Gastrocnemius medialis (tissue), 4 donors: Measurements from ENCODE around the gene IL1A. TPM values are rescaled to one million over a fixed set of nuclear protein-coding genes. Genes with fewer than 3 reads are reported as not detected.

Source experiments
- ATAC-seq, 2 donors: fragments of 150-250 bp; one replicate each; pipeline ENCODE4 v1.9.1; 2016
- DNase-seq, 2 donors: peaks; one replicate each; pipeline ENCODE4 v3.0.0-alpha.2; 2019
- H3K27ac ChIP-seq, 4 donors: fragments of 200-600 bp; sonication (generic); 1 replicate in 1 of 4; 2 replicates in 3 of 4; pipeline ENCODE4 v1.5.1; 2016 to 2018; ENCODE audit warnings: mild to moderate bottlenecking in 2 of 4, moderate library complexity in 1 of 4
- H3K27me3 ChIP-seq, 3 donors: fragments of 200-600 bp; sonication (generic) in 2 of 3; 1 replicate in 1 of 3; 2 replicates in 2 of 3; pipeline versions ENCODE4 v1.5.1 to v1.6.0; 2016 to 2019; ENCODE audit warnings: mild to moderate bottlenecking in 1 of 3, moderate library complexity in 1 of 3
- H3K36me3 ChIP-seq, 2 donors: fragments of 200-600 bp; sonication (generic) in 1 of 2; one replicate each; pipeline ENCODE4 v1.5.1; 2017 to 2018
- H3K4me1 ChIP-seq, 2 donors: fragments of 200-600 bp; sonication (generic) in 1 of 2; one replicate each; pipeline ENCODE4 v1.5.1; 2016 to 2017; ENCODE audit warnings: mild to moderate bottlenecking in 2 of 2
- H3K4me3 ChIP-seq, 4 donors: fragments of 200-600 bp; sonication (generic) in 3 of 4; 1 replicate in 1 of 4; 2 replicates in 3 of 4; pipeline ENCODE4 v1.5.1; 2016 to 2019; ENCODE audit warnings: mild to moderate bottlenecking in 2 of 4
- H3K9me3 ChIP-seq, 3 donors: fragments of 200-600 bp; sonication (generic) in 2 of 3; 1 replicate in 1 of 3; 2 replicates in 2 of 3; pipeline ENCODE4 v1.5.1; 2016 to 2019
- CTCF ChIP-seq, 5 experiments: fragments of 450-650 bp in 3 of 5; fragments of 200-600 bp in 2 of 5; sonication (generic) in 2 of 5; IDR thresholded peaks in 4 of 5; conservative IDR thresholded peaks in 1 of 5; 1 replicate in 4 of 5; 2 replicates in 1 of 5; pipeline ENCODE4 v1.5.1; 2016 to 2019; ENCODE audit warnings: antibody characterized with exemption in 5 of 5, mild to moderate bottlenecking in 3 of 5, moderate library complexity in 3 of 5
- POLR2A ChIP-seq, 2 donors: fragments of 450-650 bp; IDR thresholded peaks; one replicate each; pipeline ENCODE4 v1.6.1; 2017; ENCODE audit warnings: antibody characterized with exemption in 2 of 2, mild to moderate bottlenecking in 2 of 2, moderate library complexity in 2 of 2
- in situ Hi-C, 4 donors: fragments of 200-750 bp; cut with MboI; loops; one replicate each; pipeline versions ENCODE4 v1.15.0 to v1.8.0; 2017; ENCODE audit warnings: low sequenced_read_pairs in 4 of 4
- intact Hi-C: fragments of 100-400 bp; cut with DNase I; formaldehyde crosslinking; loops from one replicate; pipeline ENCODE4 v1.15.1; 2023; ENCODE audit warnings: low total_unique reads
- total RNA-seq, 4 donors: library from RNA; depleted of rRNA; stranded (reverse); fragments of >200 nt; gene quantifications; one replicate each; pipeline versions ENCODE4 v1.1.0 to v1.2.3, GENCODE V29; 2016

Gene IL1A
- total RNA-seq, 4 donors from 2014 or later: not detected

DNA sequence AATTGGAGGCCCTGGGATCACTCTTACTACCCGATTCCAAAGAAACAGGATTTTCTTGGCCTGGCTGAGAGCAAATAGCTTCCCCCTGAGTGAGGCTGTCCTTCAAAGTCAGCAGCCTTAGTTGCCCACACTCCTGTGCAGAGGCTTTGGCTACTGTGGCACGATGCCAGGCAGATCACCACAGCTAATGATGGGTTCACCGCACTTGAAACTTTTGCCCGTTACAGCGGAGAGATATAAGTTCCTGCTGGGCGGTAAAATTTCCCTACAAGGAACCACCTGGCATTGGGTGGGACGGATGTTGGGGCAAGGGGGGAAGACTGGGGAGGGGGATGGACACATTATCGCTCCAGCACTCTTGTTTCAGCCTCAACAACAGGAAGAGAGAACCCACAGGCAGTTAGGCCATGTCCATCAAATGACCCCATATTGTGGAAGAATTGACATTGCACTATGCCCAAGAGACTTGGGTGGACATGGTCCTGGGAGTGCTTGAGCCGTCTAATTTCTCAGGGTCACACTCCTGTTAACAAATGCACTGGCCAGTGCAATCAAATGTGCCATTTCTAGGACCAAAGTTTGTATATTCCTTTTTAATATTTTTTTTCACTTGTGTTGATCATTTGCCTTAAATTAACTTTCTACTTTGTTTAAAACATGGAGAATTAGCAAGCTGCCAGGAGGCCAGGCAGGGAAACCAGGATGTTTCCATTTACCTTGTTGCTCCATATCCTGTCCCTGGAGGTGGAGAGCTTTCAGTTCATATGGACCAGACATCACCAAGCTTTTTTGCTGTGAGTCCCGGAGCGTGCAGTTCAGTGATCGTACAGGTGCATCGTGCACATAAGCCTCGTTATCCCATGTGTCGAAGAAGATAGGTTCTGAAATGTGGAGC is 47.9 kb upstream of the IL1A start:
- H3K36me3 ChIP-seq: no peaks in the 10 kb centered on the region
- in situ Hi-C loops (no loop called here), intact Hi-C loops (no loop called here)
- no peaks in the 10 kb centered on the region for H3K9me3 ChIP-seq
- ATAC-seq: no peak
- DNase-seq: no peak
- no peak for TF ChIP-seq POLR2A (IDR thresholded peaks at IDR 0.05)
- TF ChIP-seq CTCF (IDR thresholded peaks at IDR 0.05 in 4 of 5, conservative IDR thresholded peaks at IDR 0.05 in 1 of 5): no peak
- no peak overlapping the region for H3K27ac ChIP-seq
- H3K4me3 ChIP-seq: no peak overlapping the region
- peaks cover 0 to 3% of the 10 kb centered on the region in 2 donors for H3K4me1 ChIP-seq
- H3K27me3 ChIP-seq: no peaks in the 10 kb centered on the region

DNA sequence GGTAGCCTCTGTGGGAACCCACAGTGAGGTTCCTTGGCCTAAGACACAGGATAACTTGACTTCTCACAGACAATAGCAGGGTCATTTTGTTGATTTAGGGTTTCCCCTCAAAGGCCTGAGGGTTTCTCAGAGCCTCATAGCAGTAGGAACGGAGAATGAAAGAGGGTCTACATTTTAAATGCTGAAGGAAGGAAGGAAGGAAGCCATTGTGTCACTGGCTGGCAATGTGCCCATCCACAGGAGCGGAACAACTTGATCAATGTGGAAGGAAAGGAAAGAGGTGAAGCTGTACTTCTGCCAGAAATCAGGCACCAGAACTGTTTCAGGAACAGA is 47.2 kb upstream of the IL1A start:
- TF ChIP-seq POLR2A (IDR thresholded peaks at IDR 0.05) (no peak), CTCF (IDR thresholded peaks at IDR 0.05 in 4 of 5, conservative IDR thresholded peaks at IDR 0.05 in 1 of 5) (no peak)
- no peaks in the 10 kb centered on the region for H3K27me3 ChIP-seq
- no peak overlapping the region for H3K27ac ChIP-seq
- H3K4me1 ChIP-seq: no peaks in the 10 kb centered on the region
- no peak for DNase-seq
- H3K9me3 ChIP-seq: no peaks in the 10 kb centered on the region
- no peak overlapping the region for H3K4me3 ChIP-seq
- ATAC-seq: no peak
- in situ Hi-C loops: no loop called here
- H3K36me3 ChIP-seq: no peaks in the 10 kb centered on the region
- intact Hi-C loops: no loop called here

GRCh38 chr2:112830682-112831512 is 46.6 kb upstream of the IL1A start:
- no peak for DNase-seq
- Histone ChIP-seq H3K27me3 (no peaks in the 10 kb centered on the region), H3K4me1 (no peaks in the 10 kb centered on the region), H3K36me3 (no peaks in the 10 kb centered on the region), H3K9me3 (no peaks in the 10 kb centered on the region), H3K4me3 (no peak overlapping the region), H3K27ac (no peak overlapping the region)
- intact Hi-C loops (no loop called here), in situ Hi-C loops (no loop called here)
- TF ChIP-seq CTCF (IDR thresholded peaks at IDR 0.05 in 4 of 5, conservative IDR thresholded peaks at IDR 0.05 in 1 of 5): no peak
- TF ChIP-seq POLR2A (IDR thresholded peaks at IDR 0.05): no peak
- no peak for ATAC-seq

DNA sequence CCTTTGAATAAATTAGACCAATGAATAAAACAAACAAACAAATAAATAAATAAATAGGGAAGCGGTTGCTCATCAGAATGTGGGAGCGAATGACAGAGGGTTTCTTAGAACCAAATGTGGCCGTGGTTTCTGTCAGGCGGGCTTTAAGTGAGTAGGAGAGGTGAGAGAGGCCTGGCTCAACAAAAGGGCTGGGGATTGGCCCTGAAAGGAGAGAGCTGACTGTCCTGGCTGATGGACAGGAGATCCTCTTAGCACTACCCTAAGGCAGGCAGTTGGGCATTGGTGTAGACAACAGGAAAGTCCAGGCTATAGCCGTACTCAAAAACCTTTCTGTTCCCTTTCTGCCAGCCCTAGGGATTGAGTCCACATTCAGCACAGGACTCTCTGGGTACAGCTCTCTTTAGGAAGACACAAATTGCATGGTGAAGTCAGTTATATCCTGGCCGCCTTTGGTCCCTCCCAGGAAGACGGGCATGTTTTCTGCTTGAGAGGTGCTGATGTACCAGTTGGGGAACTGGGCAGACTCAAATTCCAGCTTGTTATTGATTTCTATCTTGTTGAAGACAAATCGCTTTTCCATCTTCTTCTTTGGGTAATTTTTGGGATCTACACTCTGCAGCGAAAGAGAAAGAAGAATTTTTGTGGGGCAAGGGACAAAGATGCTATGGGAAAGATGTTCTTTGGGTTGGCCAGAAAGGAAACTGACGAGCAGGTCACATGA is 45.8 kb upstream of the IL1A start:
- in situ Hi-C loops (no loop called here), intact Hi-C loops (no loop called here)
- Histone ChIP-seq H3K4me3 (no peak overlapping the region), H3K36me3 (no peaks in the 10 kb centered on the region), H3K27ac (no peak overlapping the region), H3K4me1 (no peaks in the 10 kb centered on the region), H3K9me3 (no peaks in the 10 kb centered on the region), H3K27me3 (no peaks in the 10 kb centered on the region)
- ATAC-seq (no peak), DNase-seq (no peak)
- TF ChIP-seq POLR2A (IDR thresholded peaks at IDR 0.05) (no peak), CTCF (IDR thresholded peaks at IDR 0.05 in 4 of 5, conservative IDR thresholded peaks at IDR 0.05 in 1 of 5) (no peak)
